Fibroblast of the aortic adventitia (primary cell): ENCODE measurements around the gene FMNL2. TPM values are rescaled to one million over a fixed set of nuclear protein-coding genes. Genes with fewer than 3 reads are reported as not detected.
A peak's percentile ranks its signal among the peaks of the same experiment; 100 is the strongest.

Experiments
- DNase-seq: peaks from one replicate; pipeline ENCODE4 v3.0.0-alpha.2; 2010; ENCODE audit warnings: low read depth
- H3K4me3 ChIP-seq: 2 replicates; pipeline ENCODE4 v1.5.1; 2011; ENCODE audit warnings: low read depth, mild to moderate bottlenecking, control low read depth, low read length, moderate library complexity
- CTCF ChIP-seq: IDR thresholded peaks from 2 replicates; pipeline ENCODE4 v1.5.1; 2011; ENCODE audit warnings: mild to moderate bottlenecking, low read length, control low read depth, inconsistent platforms; ENCODE audit not compliant: insufficient read depth
- total RNA-seq: library from RNA; depleted of rRNA; stranded (reverse); fragments of >200 nt; gene quantifications from 2 replicates; pipeline ENCODE4 v1.2.3, GENCODE V29; 2012; ENCODE audit warnings: low replicate concordance

The FMNL2 gene
- total RNA-seq, 1 donor, result 23.6 TPM

- peak; percentile 73 for TF ChIP-seq CTCF
- peak; percentile 68 for DNase-seq
- H3K4me3 ChIP-seq, result no peak overlapping the region
These were observed 300.8 kb downstream of the FMNL2 start for GRCh38 chr2:152635635-152636298.

- no peak for DNase-seq
- H3K4me3 ChIP-seq, result no peak overlapping the region
- no peak for TF ChIP-seq CTCF
These were observed 302.3 kb downstream of the FMNL2 start for GRCh38 chr2:152637251-152637650.

GRCh38 chr2:152638056-152638455 lies 303.1 kb downstream of the FMNL2 start:
- no peak for TF ChIP-seq CTCF
- DNase-seq, result no peak
- no peak overlapping the region for H3K4me3 ChIP-seq

GRCh38 chr2:152638590-152638989 lies 303.6 kb downstream of the FMNL2 start:
- no peak for TF ChIP-seq CTCF
- no peak for DNase-seq

GRCh38 chr2:152644189-152644873 lies 309.4 kb downstream of the FMNL2 start:
- H3K4me3 ChIP-seq, result no peak overlapping the region
- no peak for TF ChIP-seq CTCF
- no peak for DNase-seq

More at GRCh38 chr2:152638590-152638989, 303.6 kb downstream of the FMNL2 start:
- no peak overlapping the region for H3K4me3 ChIP-seq

- TF ChIP-seq CTCF, result no peak
- H3K4me3 ChIP-seq, result no peak overlapping the region
- DNase-seq, result no peak
These were observed 311.3 kb downstream of the FMNL2 start for GRCh38 chr2:152646264-152646663.
